ENCODE results near the gene ZNF441.
"Not testable (repeated sequence)": the region's sequence is repeated elsewhere in the genome, so short reads cannot be mapped to it uniquely, and the experiment has no call there.

Gene ZNF441

GRCh38 chr19:11781295-11782057 lies 14.7 kb downstream of the ZNF441 start:
- DNase-seq, result no peak

GRCh38 chr19:11783767-11784166 lies 17.0 kb downstream of the ZNF441 start:
- no peak for DNase-seq

GRCh38 chr19:11784356-11784755 lies 17.6 kb downstream of the ZNF441 start:
- DNase-seq, result no peak

GRCh38 chr19:11787536-11787935 lies 20.7 kb downstream of the ZNF441 start:
- no peak for DNase-seq

- DNase-seq, result no peak
These were observed 26.1 kb downstream of the ZNF441 start for GRCh38 chr19:11792942-11793341.

GRCh38 chr19:11797491-11797890 lies 30.7 kb downstream of the ZNF441 start:
- peak; percentile 83 for DNase-seq

GRCh38 chr19:11798391-11799330 lies 31.9 kb downstream of the ZNF441 start, which contains the start of gene ZNF491:
ZNF491 (plus strand) TSS chr19:11798523; CDS start chr19:11805954, 7,431 bp downstream.
- peak; percentile 80 for DNase-seq

GRCh38 chr19:11806354-11807098 lies 39.7 kb downstream of the ZNF441 start:
- no peak for DNase-seq

GRCh38 chr19:11807099-11807380 lies 40.2 kb downstream of the ZNF441 start:
- DNase-seq, result no peak

GRCh38 chr19:11813703-11814028 lies 46.9 kb downstream of the ZNF441 start:
- no peak for DNase-seq

- DNase-seq, result peak; percentile 93
These were observed 47.4 kb downstream of the ZNF441 start, which contains the start of gene ZNF440 for GRCh38 chr19:11814029-11814699. ZNF440 (plus strand) TSS chr19:11814273; CDS start chr19:11814448, 175 bp downstream.

GRCh38 chr19:11814700-11815035 lies 47.9 kb downstream of the ZNF441 start:
- DNase-seq, result no peak

- no peak for DNase-seq
These were observed 54.8 kb downstream of the ZNF441 start for GRCh38 chr19:11821474-11822109.

- DNase-seq, result not testable (repeated sequence)
These were observed 62.4 kb downstream of the ZNF441 start for GRCh38 chr19:11828957-11829876.

GRCh38 chr19:11832253-11832912 lies 65.6 kb downstream of the ZNF441 start:
- no peak for DNase-seq

GRCh38 chr19:11833541-11833940 lies 66.7 kb downstream of the ZNF441 start:
- DNase-seq, result no peak
